HL-60 (cell line): ENCODE results near the gene ETV3L.

Source experiments
- POLR2AphosphoS5 ChIP-seq: IDR thresholded peaks from 2 replicates; pipeline ENCODE4 v1.6.1; 2012; ENCODE audit warnings: low read depth
- TF ChIP-seq, protein P1 (sequence below): IDR thresholded peaks from one replicate; pipeline ENCODE4 v1.5.1; 2011; ENCODE audit warnings: low read length, control low read depth, inconsistent platforms; ENCODE audit not compliant: insufficient read depth
- TF ChIP-seq, protein P2 (sequence below): IDR thresholded peaks from 2 replicates; pipeline ENCODE4 v1.6.1; 2012; ENCODE audit warnings: low read depth; ENCODE audit not compliant: insufficient replicate concordance

DNA sequence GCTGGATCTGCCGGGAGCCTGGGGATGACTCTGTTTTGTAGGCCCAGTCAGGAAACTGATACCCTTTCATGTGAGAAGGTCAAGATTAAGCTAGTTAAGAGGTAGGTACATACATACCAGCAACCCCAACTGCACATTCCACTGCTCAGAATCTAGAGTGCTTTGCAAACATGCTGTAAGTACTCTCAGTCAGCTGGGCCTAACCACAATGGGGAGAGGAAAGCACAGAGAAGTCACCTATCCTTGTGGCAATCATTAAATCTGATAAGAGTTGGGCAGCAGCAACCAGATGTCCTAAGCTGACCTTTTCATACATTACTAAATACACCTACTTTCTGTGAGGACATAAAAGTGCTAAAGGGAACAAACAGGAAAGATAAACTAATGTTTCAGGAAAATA, 36.0 kb upstream of the ETV3L start:
- TF ChIP-seq, protein P1, sequence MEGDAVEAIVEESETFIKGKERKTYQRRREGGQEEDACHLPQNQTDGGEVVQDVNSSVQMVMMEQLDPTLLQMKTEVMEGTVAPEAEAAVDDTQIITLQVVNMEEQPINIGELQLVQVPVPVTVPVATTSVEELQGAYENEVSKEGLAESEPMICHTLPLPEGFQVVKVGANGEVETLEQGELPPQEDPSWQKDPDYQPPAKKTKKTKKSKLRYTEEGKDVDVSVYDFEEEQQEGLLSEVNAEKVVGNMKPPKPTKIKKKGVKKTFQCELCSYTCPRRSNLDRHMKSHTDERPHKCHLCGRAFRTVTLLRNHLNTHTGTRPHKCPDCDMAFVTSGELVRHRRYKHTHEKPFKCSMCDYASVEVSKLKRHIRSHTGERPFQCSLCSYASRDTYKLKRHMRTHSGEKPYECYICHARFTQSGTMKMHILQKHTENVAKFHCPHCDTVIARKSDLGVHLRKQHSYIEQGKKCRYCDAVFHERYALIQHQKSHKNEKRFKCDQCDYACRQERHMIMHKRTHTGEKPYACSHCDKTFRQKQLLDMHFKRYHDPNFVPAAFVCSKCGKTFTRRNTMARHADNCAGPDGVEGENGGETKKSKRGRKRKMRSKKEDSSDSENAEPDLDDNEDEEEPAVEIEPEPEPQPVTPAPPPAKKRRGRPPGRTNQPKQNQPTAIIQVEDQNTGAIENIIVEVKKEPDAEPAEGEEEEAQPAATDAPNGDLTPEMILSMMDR, result no peak
- TF ChIP-seq, protein P2, sequence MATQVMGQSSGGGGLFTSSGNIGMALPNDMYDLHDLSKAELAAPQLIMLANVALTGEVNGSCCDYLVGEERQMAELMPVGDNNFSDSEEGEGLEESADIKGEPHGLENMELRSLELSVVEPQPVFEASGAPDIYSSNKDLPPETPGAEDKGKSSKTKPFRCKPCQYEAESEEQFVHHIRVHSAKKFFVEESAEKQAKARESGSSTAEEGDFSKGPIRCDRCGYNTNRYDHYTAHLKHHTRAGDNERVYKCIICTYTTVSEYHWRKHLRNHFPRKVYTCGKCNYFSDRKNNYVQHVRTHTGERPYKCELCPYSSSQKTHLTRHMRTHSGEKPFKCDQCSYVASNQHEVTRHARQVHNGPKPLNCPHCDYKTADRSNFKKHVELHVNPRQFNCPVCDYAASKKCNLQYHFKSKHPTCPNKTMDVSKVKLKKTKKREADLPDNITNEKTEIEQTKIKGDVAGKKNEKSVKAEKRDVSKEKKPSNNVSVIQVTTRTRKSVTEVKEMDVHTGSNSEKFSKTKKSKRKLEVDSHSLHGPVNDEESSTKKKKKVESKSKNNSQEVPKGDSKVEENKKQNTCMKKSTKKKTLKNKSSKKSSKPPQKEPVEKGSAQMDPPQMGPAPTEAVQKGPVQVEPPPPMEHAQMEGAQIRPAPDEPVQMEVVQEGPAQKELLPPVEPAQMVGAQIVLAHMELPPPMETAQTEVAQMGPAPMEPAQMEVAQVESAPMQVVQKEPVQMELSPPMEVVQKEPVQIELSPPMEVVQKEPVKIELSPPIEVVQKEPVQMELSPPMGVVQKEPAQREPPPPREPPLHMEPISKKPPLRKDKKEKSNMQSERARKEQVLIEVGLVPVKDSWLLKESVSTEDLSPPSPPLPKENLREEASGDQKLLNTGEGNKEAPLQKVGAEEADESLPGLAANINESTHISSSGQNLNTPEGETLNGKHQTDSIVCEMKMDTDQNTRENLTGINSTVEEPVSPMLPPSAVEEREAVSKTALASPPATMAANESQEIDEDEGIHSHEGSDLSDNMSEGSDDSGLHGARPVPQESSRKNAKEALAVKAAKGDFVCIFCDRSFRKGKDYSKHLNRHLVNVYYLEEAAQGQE, result no peak
- no peak for TF ChIP-seq POLR2AphosphoS5
